ENCODE results near the gene U2AF2.

U2AF2 gene

DNA sequence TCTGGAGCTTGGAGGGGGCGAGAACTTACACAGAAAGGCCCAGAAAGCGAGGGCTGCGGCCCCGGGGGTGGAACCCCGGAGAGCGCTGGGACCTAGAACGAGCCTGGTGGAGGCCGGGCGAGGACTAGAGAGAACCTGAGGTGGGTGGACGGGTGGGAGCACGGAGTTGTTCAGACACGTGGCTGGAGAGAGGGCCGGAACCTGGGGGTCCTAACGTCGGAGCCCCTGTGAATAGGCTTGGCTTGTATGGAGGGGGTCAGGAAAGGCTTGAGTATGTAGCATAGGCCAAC, 11.0 kb upstream of the U2AF2 start:
- DNase-seq (ENCODE audit: low spot score), result no peak

DNA sequence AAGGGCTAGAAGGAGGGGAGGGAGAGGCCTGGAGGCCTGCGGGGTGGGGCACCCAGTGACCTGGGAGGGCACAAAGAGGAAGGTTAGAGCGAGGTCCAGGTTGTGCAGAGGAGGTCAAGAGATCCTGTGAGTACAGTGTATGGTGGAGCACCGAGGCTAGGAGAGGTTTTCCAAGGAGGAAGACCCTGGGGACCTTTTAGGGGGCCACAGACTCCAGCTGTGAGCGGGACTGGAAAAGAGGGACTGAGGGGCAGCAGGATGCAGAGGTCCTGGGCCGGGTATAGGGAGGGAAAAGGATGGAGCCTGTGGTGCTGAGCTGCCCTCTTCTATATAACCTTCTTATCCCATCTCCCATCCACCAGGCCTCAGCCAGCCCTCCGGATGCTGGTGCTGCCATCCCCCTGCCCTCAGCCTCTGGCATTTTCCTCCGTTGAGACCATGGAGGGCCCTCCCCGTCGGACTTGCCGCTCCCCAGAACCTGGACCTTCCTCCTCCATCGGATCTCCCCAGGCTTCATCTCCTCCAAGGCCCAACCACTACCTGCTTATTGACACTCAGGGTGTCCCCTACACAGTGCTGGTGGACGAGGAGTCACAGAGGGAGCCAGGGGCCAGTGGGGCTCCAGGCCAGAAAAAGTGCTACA, 10.5 kb upstream of the U2AF2 start:
- DNase-seq (ENCODE audit: low spot score), result no peak

- no peak for DNase-seq (ENCODE audit: low spot score)
These were observed 9.9 kb upstream of the U2AF2 start for GRCh38 chr19:55644842-55645511.

DNA sequence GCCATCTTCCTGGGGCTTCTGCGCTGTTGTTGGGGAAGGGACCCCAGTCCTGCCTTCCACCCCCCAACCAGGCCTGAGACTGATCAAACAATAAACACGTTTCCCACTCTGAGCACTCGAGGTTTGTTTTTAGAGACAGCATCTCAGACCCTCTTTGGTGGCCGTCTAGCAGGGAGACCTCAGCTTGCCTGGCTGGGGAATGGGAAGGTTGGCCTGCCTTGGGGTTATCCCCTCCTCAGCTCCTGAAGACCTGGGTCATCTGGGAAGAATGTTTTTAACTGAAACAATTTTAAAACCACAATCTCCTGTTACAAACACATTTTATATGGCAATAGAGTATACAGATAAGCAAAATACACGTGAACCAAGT, 9.3 kb upstream of the U2AF2 start:
- no peak for DNase-seq (ENCODE audit: low spot score)

DNA sequence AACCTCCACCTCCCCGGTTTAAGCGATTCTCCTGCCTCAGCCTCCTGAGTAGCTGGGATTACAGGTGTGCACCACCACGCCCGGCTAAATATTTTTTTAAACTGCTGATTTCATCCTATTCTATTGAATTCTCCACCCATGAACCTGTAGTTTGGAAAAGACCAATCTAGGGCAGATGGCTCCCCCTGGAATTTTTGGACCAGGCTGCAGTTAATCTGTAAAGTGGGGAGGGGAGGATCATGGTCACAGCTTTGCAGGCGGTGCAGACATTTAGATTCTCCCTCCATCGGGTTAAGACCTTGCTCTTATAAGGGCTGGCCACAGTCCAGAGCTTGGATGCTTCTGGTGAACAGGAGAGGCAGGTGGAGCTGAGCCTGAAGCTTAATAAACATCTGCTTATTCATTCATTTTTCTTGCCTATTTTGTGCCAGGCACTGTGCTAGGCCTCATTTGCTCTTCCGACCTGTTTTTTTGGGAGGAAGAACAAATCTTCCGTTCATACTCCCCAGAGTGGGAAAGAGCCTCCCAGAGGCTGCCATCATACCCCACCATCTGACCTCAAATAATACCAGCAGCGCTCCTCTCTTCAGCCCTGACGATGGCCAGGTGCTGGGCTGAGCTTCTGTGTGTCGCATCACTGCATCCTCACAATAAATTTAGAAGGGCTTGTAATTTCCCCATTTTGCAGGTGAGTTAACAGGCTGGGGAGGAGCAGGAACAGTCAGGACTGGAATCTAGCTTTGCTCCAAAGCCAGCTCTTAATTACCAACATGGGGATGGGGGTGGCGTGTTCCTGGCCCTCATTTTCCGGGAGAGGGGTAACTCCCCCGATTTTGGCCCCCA, 7.7 kb upstream of the U2AF2 start:
- DNase-seq (ENCODE audit: low spot score), result peak; percentile 88

DNA sequence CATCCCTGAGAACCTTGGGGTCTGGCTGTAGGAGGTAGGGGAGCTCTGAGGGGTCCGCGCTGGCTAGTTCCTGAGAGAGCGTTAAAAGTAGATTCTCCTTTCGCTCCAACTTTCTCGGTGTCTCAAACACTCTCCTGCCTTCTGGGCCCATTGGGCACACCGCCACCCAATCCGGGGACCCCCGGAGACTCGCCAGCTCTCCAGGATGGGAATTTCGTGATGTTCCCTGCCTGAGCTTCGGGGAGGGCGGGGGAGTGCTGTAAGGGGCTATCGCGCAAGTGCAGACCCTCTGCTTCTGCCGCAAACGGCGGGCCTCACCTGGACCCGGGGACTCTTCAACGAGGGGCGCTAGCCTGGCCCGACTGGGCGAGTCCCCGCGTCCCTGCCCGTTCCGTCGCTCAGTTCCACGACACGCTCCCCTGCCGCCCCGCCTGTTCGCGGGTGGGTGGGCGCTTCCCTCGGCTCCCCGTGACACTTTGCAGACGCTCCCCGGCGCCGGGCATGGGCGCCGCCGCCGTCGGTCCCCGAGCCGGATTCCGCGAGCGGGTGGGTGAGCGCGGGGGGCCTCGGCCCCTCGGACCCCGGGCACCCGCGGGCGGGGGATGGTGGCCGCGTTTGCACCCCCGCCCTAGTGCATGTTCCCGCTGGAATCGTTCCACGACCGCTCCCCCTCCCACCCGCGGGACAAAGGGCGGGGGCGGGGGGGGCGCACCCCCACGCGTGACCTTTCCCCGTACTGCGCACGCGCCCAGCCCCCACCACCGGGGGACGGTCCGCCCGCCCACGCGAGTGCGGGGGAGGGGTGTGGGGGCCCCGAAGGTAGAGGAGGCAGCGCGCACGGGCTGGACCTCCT, 6.9 kb upstream of the U2AF2 start, which contains the start of gene CCDC106:
Gene CCDC106 (plus strand): TSS at position 481 of the 853 bp plus-strand sequence. CDS start 835 bp downstream, outside the sequence.
- peak; percentile 71 for DNase-seq (ENCODE audit: low spot score)

DNA sequence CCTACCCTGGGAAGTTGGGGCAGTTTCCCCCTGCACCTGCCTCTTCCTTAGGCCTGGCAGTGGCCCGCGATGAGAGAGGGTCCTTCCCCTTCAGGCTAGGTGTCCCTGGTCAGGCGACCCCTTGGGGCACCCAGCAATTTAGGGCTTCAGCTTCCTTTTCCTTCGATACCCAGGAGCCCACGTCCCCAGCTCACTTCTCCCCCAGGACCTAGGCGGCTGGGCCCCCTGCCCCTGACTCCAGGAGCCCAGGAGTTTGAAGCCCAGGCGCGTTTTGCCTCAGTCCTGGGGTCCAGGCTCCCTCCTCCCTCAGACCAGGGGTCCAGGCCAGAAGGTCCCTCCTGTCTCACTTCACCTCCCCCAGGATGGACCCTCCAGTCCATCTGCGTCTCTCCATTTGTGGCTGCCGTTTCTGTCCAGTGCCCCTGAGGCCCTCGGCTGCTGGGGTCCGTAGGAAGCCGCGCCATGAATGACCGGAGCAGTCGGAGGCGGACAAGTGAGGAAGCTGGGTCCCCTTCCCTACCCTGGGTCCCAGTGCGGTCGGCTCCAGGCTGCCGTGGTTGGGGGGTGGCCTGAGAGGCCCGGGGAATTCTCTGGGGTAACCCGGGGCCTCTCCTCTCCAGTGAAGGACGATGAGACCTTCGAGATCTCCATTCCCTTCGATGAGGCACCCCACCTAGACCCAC, 6.1 kb upstream of the U2AF2 start:
- no peak for DNase-seq (ENCODE audit: low spot score)

- no peak for DNase-seq (ENCODE audit: low spot score)
These were observed 5.3 kb upstream of the U2AF2 start for GRCh38 chr19:55649268-55650125.

- no peak for DNase-seq (ENCODE audit: low spot score)
These were observed 4.7 kb upstream of the U2AF2 start for GRCh38 chr19:55650126-55650557.

- no peak for DNase-seq (ENCODE audit: low spot score)
These were observed 4.1 kb upstream of the U2AF2 start for GRCh38 chr19:55650602-55651230.

DNA sequence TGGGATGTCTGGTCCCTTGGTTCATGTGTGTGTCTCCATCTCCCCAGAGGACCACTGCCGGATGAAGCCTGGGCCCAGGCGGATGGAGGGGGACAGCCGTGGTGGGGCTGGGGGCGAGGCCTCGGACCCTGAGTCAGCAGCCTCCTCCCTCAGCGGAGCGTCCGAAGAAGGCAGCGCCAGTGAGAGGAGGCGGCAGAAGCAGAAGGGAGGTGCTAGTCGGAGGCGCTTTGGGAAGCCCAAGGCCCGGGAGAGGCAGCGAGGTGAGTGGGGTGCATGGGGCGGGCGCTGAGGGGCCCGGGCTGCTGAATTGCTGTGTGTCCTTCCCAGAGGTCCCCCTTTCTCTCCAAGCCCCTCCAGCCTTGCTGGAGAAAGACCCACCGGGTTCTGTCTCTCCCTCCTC, 3.6 kb upstream of the U2AF2 start:
- DNase-seq (ENCODE audit: low spot score), result no peak

- no peak for DNase-seq (ENCODE audit: low spot score)
These were observed 2.3 kb upstream of the U2AF2 start for GRCh38 chr19:55652311-55653128.

- peak; percentile 99 for DNase-seq (ENCODE audit: low spot score)
These were observed 1.0 kb upstream of the U2AF2 start for GRCh38 chr19:55653651-55654322.

DNA sequence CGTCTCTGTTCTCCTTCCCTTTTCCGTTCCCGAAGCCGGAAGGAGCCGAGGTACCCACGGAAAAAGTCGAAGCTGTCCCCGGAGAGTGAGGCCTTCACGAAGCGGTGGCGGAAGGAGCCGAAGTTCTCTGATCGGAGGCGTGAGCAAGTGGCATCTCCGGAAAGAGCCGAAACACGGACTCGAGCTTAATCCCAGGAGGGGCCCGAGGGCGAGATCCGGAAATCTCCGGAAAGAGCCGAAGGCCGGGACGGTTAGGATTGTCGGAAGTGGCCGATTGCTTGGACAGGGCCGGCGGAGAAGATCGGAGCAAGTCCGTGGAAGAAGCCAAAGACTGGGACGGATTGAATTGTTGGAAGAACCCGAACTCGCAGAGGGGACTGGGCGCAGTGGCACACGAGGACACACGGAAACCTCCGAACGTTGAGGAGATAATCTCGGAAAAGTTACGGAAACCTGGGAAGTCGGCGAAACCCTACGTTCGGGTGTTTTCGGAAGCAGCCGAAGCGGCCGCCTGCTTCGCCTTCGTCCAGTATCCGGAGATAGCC, 440 bp upstream of the U2AF2 start:
- peak; percentile 100 for DNase-seq (ENCODE audit: low spot score)

- no peak for DNase-seq (ENCODE audit: low spot score)
These were observed 809 bp downstream of the U2AF2 start for GRCh38 chr19:55655648-55656040.

- peak; percentile 48 for DNase-seq (ENCODE audit: low spot score)
These were observed 1.7 kb downstream of the U2AF2 start for GRCh38 chr19:55656552-55656951.

- DNase-seq (ENCODE audit: low spot score), result no peak
These were observed 2.3 kb downstream of the U2AF2 start for GRCh38 chr19:55656988-55657747.

Data from NAMALWA (cell line).